Neural crest cell (in vitro differentiated cells): ENCODE measurements around the gene TRIM29. TPM values are rescaled to one million over a fixed set of nuclear protein-coding genes. Genes with fewer than 3 reads are reported as not detected.

Experiments used
- DNase-seq: peaks from one replicate; pipeline ENCODE4 v3.0.0; 2021; ENCODE audit warnings: low read depth, mixed read lengths, low spot score
- H3K27ac Mint-ChIP-seq: one replicate; pipeline ENCODE4 v1.8.0; 2021; ENCODE audit warnings: mild to moderate bottlenecking, mixed read lengths; ENCODE audit not compliant: unreplicated experiment
- H3K27me3 Mint-ChIP-seq: 2 replicates; pipeline ENCODE4 v1.8.0; 2021; ENCODE audit warnings: low read depth, mild to moderate bottlenecking, mixed read lengths
- H3K36me3 Mint-ChIP-seq: 2 replicates; pipeline ENCODE4 v1.8.0; 2021; ENCODE audit warnings: low read depth, mild to moderate bottlenecking, mixed read lengths
- H3K4me1 Mint-ChIP-seq: 2 replicates; pipeline ENCODE4 v1.8.0; 2021; ENCODE audit warnings: mixed read lengths
- H3K4me3 Mint-ChIP-seq: one replicate; pipeline ENCODE4 v1.8.0; 2021; ENCODE audit warnings: mild to moderate bottlenecking, mixed read lengths
- H3K9me3 Mint-ChIP-seq: 2 replicates; pipeline ENCODE4 v1.8.0; 2021; ENCODE audit warnings: mixed read lengths
- total RNA-seq: library from RNA; stranded (reverse); gene quantifications from 2 replicates; pipeline ENCODE4 v1.2.1, GENCODE V29; 2021
- TF ChIP-seq, protein P1 (sequence below): fragments of 200-600 bp; sonication (generic); conservative IDR thresholded peaks from 2 replicates; pipeline ENCODE4 v1.5.0; 2021; ENCODE audit warnings: antibody characterized with exemption, mild to moderate bottlenecking

TRIM29 gene
- total RNA-seq, 1 donor from 2014 or later: not detected

GRCh38 chr11:120131941-120132644, 5.8 kb downstream of the TRIM29 start:
- no peak for DNase-seq
- Mint-ChIP-seq H3K4me1 (no peaks in the 10 kb centered on the region), H3K36me3 (no peaks in the 10 kb centered on the region), H3K4me3 (no peak overlapping the region), H3K27me3 (peaks cover 3% of the 10 kb centered on the region), H3K9me3 (no peaks in the 10 kb centered on the region), H3K27ac (no peak overlapping the region)
- TF ChIP-seq, protein P1, sequence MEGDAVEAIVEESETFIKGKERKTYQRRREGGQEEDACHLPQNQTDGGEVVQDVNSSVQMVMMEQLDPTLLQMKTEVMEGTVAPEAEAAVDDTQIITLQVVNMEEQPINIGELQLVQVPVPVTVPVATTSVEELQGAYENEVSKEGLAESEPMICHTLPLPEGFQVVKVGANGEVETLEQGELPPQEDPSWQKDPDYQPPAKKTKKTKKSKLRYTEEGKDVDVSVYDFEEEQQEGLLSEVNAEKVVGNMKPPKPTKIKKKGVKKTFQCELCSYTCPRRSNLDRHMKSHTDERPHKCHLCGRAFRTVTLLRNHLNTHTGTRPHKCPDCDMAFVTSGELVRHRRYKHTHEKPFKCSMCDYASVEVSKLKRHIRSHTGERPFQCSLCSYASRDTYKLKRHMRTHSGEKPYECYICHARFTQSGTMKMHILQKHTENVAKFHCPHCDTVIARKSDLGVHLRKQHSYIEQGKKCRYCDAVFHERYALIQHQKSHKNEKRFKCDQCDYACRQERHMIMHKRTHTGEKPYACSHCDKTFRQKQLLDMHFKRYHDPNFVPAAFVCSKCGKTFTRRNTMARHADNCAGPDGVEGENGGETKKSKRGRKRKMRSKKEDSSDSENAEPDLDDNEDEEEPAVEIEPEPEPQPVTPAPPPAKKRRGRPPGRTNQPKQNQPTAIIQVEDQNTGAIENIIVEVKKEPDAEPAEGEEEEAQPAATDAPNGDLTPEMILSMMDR: no peak

DNA sequence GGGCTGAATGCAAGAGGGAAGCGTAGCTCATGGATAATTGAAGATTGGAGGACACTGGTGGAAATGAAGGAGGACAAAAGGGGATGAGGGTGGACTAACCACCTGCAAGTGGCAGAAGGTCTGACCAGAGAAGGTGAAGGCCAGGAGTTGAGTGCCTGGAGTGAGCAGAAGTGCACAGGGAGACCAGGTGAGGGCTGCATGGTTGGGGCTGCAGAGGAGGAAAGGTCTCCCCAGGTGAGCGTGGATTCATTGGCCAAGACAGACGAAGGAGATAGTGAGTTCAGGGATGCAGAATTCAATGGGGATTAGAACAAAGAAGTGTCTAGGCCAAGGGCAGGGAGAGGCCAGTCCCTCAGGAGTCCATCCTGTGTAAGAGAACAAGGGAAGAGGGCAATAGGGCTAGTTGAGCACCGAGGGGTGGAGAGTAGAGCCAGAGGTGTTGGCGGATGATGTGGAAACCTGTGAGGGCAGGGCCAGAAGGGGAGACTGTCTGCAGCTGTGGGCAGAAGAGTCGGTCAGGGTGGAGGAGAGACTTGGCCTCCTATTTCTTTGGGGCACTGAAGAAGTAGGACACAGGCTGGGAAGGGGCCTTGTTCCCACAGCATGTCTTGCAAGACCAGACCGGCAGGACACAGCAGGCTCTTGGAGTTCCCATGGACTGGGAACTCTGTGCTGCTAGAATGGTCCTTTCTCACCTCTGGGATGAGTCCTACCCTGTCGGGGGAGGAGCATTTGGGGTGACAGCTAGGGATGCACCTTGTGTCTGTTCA, 6.7 kb downstream of the TRIM29 start:
- no peak overlapping the region for H3K27ac Mint-ChIP-seq
- TF ChIP-seq, protein P1: no peak
- H3K4me3 Mint-ChIP-seq: no peak overlapping the region
- H3K36me3 Mint-ChIP-seq: no peaks in the 10 kb centered on the region
- H3K27me3 Mint-ChIP-seq: peaks cover 5% of the 10 kb centered on the region
- no peaks in the 10 kb centered on the region for H3K9me3 Mint-ChIP-seq
- no peaks in the 10 kb centered on the region for H3K4me1 Mint-ChIP-seq
- DNase-seq: no peak

DNA sequence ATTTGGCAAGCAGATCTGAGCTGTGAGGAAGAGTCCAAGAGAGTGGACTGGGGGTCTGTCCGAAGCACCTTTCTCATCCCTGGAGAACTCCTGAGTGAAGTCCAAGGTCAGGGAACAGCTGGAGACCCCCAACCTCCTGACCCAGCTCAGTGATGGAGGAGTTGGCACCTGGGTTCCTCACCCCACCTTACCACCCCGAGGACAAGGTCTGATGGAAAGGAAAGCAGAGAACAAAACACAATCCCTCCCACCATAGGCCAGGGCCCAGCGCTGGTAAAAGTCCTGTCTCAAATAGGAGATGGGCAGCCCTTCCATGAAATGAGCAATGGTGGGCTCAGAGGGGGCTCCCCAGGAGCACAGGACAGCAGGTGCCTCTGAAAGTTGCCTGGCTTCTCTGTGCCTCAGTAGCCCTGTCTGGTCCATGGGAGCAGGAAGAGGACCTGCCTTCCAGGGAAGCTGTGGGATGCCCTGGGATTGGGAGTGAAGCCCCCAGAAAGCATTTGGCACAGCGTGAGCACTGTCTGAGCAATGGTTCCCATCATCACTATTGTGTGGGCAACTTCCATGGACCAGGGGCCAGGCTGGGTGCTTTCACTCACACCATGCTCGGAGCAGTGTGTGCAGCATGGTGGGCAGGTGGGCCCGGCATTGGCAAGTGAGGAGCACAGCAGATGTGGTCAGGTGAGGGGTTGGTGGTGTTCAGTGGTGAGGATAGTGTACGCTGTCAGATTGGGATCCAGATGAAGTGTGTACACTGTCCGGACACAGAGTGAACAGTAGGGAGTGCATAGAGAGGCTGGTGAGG, 7.5 kb downstream of the TRIM29 start:
- DNase-seq: no peak
- TF ChIP-seq, protein P1: no peak
- Mint-ChIP-seq H3K27ac (no peak overlapping the region), H3K36me3 (no peaks in the 10 kb centered on the region), H3K4me3 (no peak overlapping the region), H3K27me3 (peaks cover 5% of the 10 kb centered on the region), H3K9me3 (no peaks in the 10 kb centered on the region), H3K4me1 (no peaks in the 10 kb centered on the region)

GRCh38 chr11:120129570-120129969, 8.3 kb downstream of the TRIM29 start:
- H3K27ac Mint-ChIP-seq: no peak overlapping the region
- no peaks in the 10 kb centered on the region for H3K36me3 Mint-ChIP-seq
- TF ChIP-seq, protein P1: no peak

DNA sequence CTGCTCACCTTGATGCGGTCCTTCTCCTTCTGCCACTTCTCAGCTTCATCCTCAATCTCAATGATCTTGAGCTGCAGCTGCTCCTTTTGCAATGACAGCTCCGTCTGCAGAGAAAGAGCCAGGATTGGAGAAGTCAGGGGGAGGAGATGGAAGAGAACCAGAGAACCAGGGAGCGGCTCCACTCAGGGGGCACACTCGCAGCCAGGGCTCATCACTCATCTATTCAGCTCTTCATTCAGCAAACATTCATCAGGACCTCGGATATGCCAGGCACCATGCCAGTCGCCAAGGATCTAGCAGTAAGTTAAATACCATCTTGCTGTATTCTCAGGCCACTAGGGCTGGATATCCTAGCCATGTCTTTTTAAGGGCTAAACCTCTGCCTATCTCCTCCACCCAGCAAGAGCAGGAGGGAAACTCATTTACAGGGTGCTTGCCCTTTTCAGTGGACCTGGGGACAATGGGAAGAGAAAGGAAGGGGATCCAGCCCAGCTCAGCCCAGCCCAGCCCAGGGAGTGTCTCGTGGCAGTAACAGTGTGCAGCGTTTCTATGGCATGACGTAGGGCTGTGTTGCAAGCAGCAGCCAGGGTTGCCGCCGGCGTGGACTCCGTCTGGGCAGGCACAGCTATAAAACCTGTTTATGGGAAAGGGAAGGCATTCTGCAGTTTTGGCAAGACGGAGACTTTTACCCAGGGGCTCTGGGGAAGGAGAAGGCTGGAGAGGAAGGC, 9.4 kb downstream of the TRIM29 start:
- no peak for DNase-seq
- no peaks in the 10 kb centered on the region for H3K36me3 Mint-ChIP-seq
- no peak overlapping the region for H3K27ac Mint-ChIP-seq
- H3K9me3 Mint-ChIP-seq: no peaks in the 10 kb centered on the region
- no peaks in the 10 kb centered on the region for H3K4me1 Mint-ChIP-seq
- H3K27me3 Mint-ChIP-seq: peaks cover 5% of the 10 kb centered on the region
- TF ChIP-seq, protein P1: no peak
- no peak overlapping the region for H3K4me3 Mint-ChIP-seq

More at GRCh38 chr11:120129570-120129969, 8.3 kb downstream of the TRIM29 start:
- peaks cover 5% of the 10 kb centered on the region for H3K27me3 Mint-ChIP-seq
- H3K4me3 Mint-ChIP-seq: no peak overlapping the region
- no peaks in the 10 kb centered on the region for H3K4me1 Mint-ChIP-seq
- no peaks in the 10 kb centered on the region for H3K9me3 Mint-ChIP-seq
- DNase-seq: no peak
